GM21360 (cell line): Measurements from ENCODE around the gene AMER1.

Experiments
- ATAC-seq: cut with Tn5 transposase; IDR thresholded peaks from one replicate; pipeline ENCODE4 v1.9.1; 2021; ENCODE audit warnings: mild to moderate bottlenecking, moderate library complexity; ENCODE audit not compliant: unreplicated experiment

Gene AMER1

DNA sequence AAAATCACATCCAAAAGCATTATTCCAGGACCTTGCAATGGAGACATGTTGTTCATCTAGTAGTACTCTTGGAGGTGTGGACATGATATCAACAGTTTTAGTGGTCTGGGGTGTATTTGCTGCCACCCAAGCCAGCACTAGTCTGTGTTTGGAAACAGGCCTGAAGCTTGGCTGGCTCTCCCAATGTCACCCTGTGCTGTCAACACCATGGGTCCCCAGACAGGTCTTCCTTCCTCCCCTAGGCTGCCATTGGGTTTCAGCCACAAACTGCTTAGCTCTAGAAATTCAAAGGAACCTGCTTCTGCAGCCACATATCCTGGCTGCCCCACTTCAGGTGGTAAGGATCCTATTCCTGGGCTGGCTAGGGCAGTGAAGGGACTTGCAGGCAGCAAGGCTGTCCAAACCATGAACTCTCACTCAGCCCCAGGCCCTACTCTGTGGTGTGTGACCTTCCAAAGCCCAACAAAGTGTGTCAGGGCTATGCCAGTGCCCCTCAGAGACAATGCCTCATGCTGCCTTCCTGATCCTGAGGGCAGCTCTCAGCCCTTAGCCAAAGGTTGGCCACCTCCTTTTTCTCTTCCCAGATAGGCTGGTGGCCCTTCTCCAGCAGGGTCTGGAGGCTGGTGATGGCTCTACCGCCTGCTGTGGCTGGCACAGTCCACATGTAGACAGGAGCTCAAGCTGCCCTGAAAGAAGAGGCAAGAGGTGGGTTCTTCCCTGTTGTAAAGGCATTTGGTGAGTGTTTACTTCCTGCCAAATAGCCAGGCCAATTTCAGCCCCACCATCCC lies 18.3 kb downstream of the AMER1 start:
- ATAC-seq = no peak

DNA sequence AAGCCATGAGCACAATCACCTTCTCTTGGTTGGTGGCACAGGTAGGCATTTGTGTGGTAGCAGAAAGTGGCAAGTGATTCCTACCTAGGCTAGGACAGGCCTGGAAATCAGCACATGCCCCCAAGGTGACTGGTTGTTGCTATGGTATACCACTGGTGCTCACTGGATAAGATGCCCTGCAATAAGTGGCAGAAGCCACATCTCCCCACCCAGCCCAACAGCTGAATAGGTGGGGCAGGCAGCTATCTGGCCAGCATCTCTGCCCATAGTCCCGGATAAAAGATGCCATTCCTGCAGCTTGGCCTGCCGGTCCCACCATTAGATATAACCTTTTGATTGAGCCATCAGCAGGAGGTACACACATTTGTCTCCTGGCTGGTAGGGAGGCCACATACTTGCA lies 21.1 kb downstream of the AMER1 start:
- ATAC-seq = no peak

DNA sequence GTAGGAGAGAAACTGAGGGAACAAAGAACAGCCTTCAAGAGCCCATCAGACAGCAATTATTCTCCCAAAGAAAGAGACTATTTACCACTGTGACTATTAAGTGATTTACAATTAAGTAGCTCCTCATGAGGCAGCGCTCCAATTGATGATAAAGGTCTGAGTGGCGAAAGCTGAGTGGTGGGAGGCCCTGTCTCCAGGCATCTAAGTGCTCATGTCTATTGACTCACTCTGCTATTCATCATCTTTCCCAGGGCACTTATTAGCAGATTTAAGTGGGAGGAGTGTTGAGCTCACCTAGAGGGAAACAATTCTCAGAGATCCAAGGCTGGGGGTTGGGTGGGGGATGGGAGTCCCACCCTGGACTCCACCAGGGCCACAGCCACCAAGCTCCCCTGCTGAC lies 23.3 kb downstream of the AMER1 start:
- no peak for ATAC-seq

DNA sequence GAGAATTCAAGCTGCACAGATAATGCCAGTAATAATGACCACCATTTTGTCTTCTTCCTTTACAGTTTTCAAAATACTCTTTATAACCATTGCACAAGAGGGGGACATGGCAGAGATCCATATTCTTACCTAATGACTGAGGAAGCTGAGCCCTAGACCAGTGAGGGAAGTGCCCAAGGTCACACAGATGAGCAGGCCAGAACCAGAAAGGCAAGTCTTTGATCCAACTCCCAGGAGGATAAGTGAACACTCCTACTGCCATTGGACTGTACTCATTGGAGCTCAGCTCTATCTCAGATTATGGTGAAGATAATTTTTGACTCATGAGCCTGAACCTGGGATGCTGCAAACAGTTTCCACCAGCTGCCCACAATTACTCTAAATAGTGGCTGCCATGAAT lies 28.6 kb downstream of the AMER1 start:
- ATAC-seq = no peak

DNA sequence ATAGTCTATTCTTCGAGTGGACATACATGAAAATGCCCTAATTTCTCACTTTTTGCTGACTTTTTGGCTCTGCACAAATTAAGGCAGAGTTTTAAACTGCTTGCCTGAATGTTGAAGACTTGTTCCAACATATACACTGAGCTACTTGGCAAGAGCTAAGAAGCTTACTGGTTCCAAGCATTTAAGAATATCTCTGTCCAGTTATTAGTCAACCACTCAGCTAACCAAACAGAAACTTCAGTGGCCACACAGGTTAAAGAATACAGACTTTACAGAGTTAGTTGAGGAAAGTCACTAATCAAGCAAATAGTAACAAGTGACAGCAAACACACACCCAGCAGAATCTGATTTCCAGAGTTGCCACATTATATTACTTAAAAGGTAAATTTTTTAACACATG lies 35.5 kb downstream of the AMER1 start:
- no peak for ATAC-seq

DNA sequence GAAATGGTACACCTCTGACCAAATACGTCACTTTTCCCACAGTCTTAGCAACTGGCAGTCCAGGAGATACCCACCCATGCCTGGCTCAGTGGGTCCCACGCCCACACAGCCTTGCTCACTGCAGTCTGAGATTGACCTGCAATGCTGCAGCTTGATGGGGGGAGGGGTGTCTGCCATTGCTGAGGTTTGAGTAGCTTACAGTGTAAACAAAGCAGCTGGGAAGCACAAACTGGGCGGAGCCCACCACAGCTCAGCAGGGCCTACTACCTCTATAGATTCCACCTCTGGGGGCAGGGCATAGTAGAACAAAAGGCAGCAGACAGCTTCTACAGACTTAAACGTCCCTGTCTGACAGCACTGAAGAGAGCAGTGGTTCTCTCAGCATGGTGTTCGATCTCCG lies 52.7 kb downstream of the AMER1 start:
- no peak for ATAC-seq

DNA sequence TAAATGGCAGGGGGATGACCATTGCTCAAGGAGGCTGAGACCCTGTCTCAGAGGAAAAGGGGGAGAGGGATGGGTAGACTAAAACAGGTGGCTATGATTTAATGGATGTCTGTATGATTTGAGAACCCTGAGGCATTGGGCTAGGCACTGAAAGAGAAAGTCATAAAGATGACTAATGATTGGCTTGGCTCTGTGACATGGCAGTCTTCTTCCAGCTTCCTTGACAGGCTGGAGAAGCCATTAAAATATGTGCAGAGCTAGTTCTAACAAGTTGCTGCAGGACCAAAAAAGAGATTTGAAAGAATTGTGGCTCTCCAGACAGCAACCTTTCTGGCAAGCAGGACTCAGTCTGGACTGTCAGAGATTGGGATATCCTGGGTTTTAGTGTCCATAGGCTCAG lies 53.6 kb downstream of the AMER1 start:
- no peak for ATAC-seq

DNA sequence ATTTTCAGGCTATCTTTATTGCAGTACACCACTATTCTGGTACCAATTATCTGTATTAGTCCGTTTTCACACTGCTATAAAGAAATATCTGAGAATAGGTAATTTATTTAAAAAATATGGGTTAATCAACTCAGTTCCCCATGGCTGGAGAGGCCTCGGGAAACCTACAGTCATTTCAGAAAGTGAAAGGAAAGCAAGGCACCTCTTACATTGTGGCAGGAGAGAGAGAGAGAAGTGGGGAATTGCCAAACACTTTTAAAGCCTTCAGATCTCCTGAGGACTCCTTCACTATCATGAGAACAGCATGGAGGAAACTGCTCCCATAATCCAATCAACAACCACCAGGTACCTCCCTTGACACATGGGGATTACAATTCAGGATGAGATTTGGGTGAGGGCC lies 54.7 kb downstream of the AMER1 start:
- no peak for ATAC-seq
